Measurements from ENCODE around the gene FER.

DNA sequence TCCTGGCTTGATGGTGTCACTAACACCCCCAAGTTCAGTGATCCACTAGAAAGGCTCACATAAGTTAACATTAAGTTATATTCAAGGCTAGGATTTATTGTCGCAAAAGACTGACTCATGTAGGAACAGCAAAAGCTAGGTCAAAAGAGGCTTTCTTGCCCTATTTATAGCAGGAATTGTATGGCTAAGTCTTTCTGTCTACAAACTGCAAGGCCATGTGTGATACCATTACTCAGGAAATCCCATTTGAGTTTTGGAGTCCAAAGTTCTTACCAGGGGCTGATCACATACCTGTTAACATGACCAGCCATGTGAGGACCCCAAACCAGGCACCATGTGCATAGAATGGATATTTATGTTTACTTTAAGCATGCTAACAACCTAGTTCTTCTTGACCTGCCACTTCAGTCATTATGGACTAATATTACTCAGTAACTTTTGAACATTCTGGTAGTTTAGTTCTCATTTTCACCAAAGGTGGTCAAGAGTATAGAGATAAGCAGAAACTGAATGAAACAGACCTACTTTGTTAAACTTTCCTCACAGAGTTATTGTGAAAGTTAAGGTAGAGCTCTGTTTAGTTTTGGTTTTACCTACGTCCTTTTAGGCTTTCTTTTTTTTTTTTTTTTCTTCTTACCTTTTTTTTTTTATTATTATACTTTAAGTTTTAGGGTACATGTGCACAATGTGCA is 281.1 kb downstream of the FER start:
- TF ChIP-seq, protein P1, sequence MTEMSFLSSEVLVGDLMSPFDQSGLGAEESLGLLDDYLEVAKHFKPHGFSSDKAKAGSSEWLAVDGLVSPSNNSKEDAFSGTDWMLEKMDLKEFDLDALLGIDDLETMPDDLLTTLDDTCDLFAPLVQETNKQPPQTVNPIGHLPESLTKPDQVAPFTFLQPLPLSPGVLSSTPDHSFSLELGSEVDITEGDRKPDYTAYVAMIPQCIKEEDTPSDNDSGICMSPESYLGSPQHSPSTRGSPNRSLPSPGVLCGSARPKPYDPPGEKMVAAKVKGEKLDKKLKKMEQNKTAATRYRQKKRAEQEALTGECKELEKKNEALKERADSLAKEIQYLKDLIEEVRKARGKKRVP (CRISPR knock-in tag; IDR thresholded peaks at IDR 0.05) = no peak
- TF ChIP-seq TAF15 (IDR thresholded peaks at IDR 0.05; ENCODE audit: low read depth, low read length) (no peak), ETV5 (CRISPR knock-in tag; IDR thresholded peaks at IDR 0.05; ENCODE audit: low read depth) (no peak), MYBL2 (IDR thresholded peaks at IDR 0.05; ENCODE audit: low read depth) (no peak), MYBL2 (CRISPR knock-in tag; IDR thresholded peaks at IDR 0.05; ENCODE audit: borderline replicate concordance) (no peak), ZNF274 (IDR thresholded peaks at IDR 0.05; ENCODE audit: borderline replicate concordance, low read depth, low read length) (no peak)
- TF ChIP-seq, protein P2, sequence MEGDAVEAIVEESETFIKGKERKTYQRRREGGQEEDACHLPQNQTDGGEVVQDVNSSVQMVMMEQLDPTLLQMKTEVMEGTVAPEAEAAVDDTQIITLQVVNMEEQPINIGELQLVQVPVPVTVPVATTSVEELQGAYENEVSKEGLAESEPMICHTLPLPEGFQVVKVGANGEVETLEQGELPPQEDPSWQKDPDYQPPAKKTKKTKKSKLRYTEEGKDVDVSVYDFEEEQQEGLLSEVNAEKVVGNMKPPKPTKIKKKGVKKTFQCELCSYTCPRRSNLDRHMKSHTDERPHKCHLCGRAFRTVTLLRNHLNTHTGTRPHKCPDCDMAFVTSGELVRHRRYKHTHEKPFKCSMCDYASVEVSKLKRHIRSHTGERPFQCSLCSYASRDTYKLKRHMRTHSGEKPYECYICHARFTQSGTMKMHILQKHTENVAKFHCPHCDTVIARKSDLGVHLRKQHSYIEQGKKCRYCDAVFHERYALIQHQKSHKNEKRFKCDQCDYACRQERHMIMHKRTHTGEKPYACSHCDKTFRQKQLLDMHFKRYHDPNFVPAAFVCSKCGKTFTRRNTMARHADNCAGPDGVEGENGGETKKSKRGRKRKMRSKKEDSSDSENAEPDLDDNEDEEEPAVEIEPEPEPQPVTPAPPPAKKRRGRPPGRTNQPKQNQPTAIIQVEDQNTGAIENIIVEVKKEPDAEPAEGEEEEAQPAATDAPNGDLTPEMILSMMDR (IDR thresholded peaks at IDR 0.05 in 2 of 3, conservative IDR thresholded peaks at IDR 0.05 in 1 of 3; ENCODE audit: insufficient read depth in 2 of 3, low read depth in 1 of 3, low read length in 3 of 3) = no peak
- TF ChIP-seq, protein P3, sequence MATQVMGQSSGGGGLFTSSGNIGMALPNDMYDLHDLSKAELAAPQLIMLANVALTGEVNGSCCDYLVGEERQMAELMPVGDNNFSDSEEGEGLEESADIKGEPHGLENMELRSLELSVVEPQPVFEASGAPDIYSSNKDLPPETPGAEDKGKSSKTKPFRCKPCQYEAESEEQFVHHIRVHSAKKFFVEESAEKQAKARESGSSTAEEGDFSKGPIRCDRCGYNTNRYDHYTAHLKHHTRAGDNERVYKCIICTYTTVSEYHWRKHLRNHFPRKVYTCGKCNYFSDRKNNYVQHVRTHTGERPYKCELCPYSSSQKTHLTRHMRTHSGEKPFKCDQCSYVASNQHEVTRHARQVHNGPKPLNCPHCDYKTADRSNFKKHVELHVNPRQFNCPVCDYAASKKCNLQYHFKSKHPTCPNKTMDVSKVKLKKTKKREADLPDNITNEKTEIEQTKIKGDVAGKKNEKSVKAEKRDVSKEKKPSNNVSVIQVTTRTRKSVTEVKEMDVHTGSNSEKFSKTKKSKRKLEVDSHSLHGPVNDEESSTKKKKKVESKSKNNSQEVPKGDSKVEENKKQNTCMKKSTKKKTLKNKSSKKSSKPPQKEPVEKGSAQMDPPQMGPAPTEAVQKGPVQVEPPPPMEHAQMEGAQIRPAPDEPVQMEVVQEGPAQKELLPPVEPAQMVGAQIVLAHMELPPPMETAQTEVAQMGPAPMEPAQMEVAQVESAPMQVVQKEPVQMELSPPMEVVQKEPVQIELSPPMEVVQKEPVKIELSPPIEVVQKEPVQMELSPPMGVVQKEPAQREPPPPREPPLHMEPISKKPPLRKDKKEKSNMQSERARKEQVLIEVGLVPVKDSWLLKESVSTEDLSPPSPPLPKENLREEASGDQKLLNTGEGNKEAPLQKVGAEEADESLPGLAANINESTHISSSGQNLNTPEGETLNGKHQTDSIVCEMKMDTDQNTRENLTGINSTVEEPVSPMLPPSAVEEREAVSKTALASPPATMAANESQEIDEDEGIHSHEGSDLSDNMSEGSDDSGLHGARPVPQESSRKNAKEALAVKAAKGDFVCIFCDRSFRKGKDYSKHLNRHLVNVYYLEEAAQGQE (IDR thresholded peaks at IDR 0.05; ENCODE audit: borderline replicate concordance) = no peak
- TF ChIP-seq, protein P3 (CRISPR knock-in tag; IDR thresholded peaks at IDR 0.05; ENCODE audit: low read depth) = no peak
